ENCODE data around the gene TOM1L1. TPM values are rescaled to one million over a fixed set of nuclear protein-coding genes. Genes with fewer than 3 reads are reported as not detected.
A peak's percentile ranks its signal among the peaks of the same experiment; 100 is the strongest.

Gene TOM1L1
- total and polyA plus RNA-seq, 7 experiments from 2014 or later: 0.19 TPM; not detected in 6

DNA sequence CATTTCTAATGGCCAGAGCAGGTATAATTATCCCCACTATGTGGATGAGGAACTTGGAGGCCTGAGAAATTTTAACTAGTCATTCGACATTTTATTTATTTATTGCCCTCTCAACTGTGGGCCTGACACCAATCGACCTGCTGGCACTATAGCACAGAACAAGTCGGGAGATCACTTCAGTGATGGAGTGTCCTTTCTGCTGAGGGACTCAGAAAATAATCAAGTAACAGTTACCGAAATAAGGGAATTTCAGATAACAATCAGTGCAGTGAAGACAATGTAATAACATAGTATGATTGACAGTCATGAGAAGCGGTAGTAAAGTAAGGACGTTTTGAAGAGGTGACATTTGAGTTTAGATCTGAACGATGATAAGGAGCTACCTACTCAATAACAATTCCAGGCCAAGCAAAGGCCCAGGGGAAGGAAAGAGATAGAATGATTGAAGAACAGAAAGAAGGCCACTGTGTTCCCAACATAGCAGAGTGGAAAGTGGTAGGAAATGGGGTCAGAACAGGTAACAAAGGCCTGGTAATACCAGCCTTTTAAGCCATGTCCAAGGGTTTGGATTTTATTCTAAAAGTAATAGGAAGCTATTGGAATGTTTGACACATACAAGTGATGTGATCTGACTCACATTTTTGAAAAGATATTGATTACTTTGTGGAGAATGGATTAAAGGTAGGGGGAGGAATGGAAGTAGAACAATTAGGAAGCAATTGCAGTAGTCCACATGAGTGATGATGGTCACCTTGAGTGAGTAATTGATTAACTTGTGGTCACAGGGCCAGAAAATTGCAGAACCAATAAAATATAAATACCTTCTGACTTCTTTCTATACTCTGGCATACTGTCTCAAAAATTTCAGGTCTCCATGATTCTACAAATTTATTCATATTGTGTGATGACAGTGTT, 69.3 kb downstream of the TOM1L1 start:
- POLR2A ChIA-PET: interaction anchor here (0.6 to 0.7 kb wide), 2 partner anchors 8 to 11 kb away, joined by 3 to 7 read pairs; no protein-coding TSS in a partner anchor
- Mint-ChIP-seq H3K27ac (peak overlapping the region in 1 of 9 donors; percentile 34), H3K4me3 (peak overlapping the region in 2 of 10 donors; percentile 10 to 11), H3K4me1 (peaks cover 5 to 40% (median 30%) of the 10 kb centered on the region in 7 donors), H3K9me3 (no peaks in the 10 kb centered on the region), H3K27me3 (no peaks in the 10 kb centered on the region), H3K36me3 (peaks cover 0 to 6% (median 0%) of the 10 kb centered on the region in 5 donors)
- intact Hi-C loops (cut with micrococcal nuclease): loop anchor here (5.0 to 10.0 kb wide), 2 partner anchors 295 to 607 kb away; partner anchors contain the start of gene HLF (in 1 of the 2)
- no peaks in the 10 kb centered on the region for H3K9me3 ChIP-seq (ENCODE audit: control insufficient read depth in 2 of 3, low read length in 3 of 3)
- DNase-seq (no peak), ATAC-seq (no peak)
- peaks cover 0 to 7% (median 0%) of the 10 kb centered on the region in 3 experiments for H3K36me3 ChIP-seq (ENCODE audit: control insufficient read depth in 2 of 3, insufficient read depth in 3 of 3, low read length in 3 of 3)
- H3K27ac ChIP-seq (ENCODE audit: low read depth, low read length): peak overlapping the region; percentile 85
- CTCF ChIA-PET: interaction anchor here (1.1 to 2.4 kb wide), 2 partner anchors 22 to 23 kb away, joined by 3 to 6 read pairs; no protein-coding TSS in a partner anchor
- H3K4me1 ChIP-seq (ENCODE audit: control insufficient read depth in 2 of 2, insufficient read depth in 2 of 2, low read length in 2 of 2): peaks cover 8 to 15% of the 10 kb centered on the region in 2 donors
- no peaks in the 10 kb centered on the region for H3K27me3 ChIP-seq (ENCODE audit: control insufficient read depth in 2 of 2, insufficient read depth in 2 of 2, low read length in 2 of 2)
- peak overlapping the region; percentile 98 for H3K4me3 ChIP-seq (ENCODE audit: low read length)

DNA sequence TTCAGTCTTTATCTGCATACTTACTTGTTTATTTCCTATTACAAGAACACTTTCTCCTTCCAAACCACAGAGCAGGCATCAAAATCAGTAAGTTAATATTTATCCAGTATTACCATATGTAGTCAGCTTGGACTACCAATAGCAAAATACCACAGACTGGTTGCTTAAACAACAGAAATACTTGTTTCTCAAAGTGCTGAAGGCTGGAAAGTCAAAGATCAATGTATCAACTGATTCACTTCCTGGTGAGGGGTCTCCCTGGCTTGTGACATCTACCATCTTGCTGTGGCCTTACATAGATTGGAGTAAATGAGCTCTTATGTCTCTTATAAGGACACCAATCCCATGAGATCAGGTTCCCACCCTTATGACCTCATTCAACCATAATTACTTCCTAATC, 70.5 kb downstream of the TOM1L1 start:
- no peaks in the 10 kb centered on the region for H3K27me3 Mint-ChIP-seq
- H3K4me3 Mint-ChIP-seq: no peak overlapping the region
- no peaks in the 10 kb centered on the region for H3K27me3 ChIP-seq (ENCODE audit: control insufficient read depth in 2 of 2, insufficient read depth in 2 of 2, low read length in 2 of 2)
- POLR2A ChIA-PET: no interaction called here
- peak overlapping the region in 1 of 9 donors; percentile 12 for H3K27ac Mint-ChIP-seq
- peaks cover 0 to 36% (median 27%) of the 10 kb centered on the region in 7 donors for H3K4me1 Mint-ChIP-seq
- CTCF ChIA-PET: interaction anchor here (2.4 kb wide), 1 partner anchor 22 kb away, joined by 6 read pairs; no protein-coding TSS in a partner anchor
- H3K4me1 ChIP-seq (ENCODE audit: control insufficient read depth in 2 of 2, insufficient read depth in 2 of 2, low read length in 2 of 2): peaks cover 8 to 15% of the 10 kb centered on the region in 2 donors
- peaks cover 0 to 7% (median 0%) of the 10 kb centered on the region in 3 experiments for H3K36me3 ChIP-seq (ENCODE audit: control insufficient read depth in 2 of 3, insufficient read depth in 3 of 3, low read length in 3 of 3)
- no peak overlapping the region for H3K4me3 ChIP-seq (ENCODE audit: low read length)
- H3K9me3 ChIP-seq (ENCODE audit: control insufficient read depth in 2 of 3, low read length in 3 of 3): no peaks in the 10 kb centered on the region
- H3K36me3 Mint-ChIP-seq: peaks cover 0 to 3% (median 0%) of the 10 kb centered on the region in 5 donors
- H3K9me3 Mint-ChIP-seq: no peaks in the 10 kb centered on the region
- ATAC-seq (no peak), DNase-seq (no peak)
- intact Hi-C loops (cut with micrococcal nuclease): no loop called here
- H3K27ac ChIP-seq (ENCODE audit: low read depth, low read length): no peak overlapping the region

DNA sequence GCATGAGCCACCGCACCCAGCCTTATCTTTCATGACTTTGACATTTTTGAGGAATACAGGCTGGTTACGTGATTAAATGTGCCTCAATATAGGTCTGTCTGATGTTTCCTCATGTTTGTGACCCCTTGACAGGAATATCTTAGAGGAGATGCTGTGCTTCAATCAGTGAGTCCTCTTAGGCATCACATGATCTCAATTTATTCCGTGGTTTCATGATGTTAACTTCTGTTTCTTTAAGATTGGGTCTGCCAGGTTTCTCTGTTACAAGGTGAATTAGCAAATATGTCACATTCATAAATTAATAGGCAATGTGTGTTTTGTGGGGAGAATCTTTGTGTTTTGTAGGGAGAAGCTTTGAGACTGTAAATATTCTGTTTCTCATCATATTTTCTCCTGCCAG, 71.2 kb downstream of the TOM1L1 start:
- Histone ChIP-seq H3K27me3 (ENCODE audit: control insufficient read depth in 2 of 2, insufficient read depth in 2 of 2, low read length in 2 of 2) (no peaks in the 10 kb centered on the region), H3K9me3 (ENCODE audit: control insufficient read depth in 2 of 3, low read length in 3 of 3) (no peaks in the 10 kb centered on the region), H3K4me1 (ENCODE audit: control insufficient read depth in 2 of 2, insufficient read depth in 2 of 2, low read length in 2 of 2) (peaks cover 8 to 13% of the 10 kb centered on the region in 2 donors), H3K36me3 (ENCODE audit: control insufficient read depth in 2 of 3, insufficient read depth in 3 of 3, low read length in 3 of 3) (peaks cover 0 to 7% (median 0%) of the 10 kb centered on the region in 3 experiments), H3K4me3 (ENCODE audit: low read length) (no peak overlapping the region), H3K27ac (ENCODE audit: low read depth, low read length) (no peak overlapping the region)
- H3K9me3 Mint-ChIP-seq: no peaks in the 10 kb centered on the region
- POLR2A ChIA-PET: no interaction called here
- intact Hi-C loops (cut with micrococcal nuclease): no loop called here
- peaks cover 0 to 32% (median 21%) of the 10 kb centered on the region in 7 donors for H3K4me1 Mint-ChIP-seq
- H3K27ac Mint-ChIP-seq: no peak overlapping the region
- H3K27me3 Mint-ChIP-seq: no peaks in the 10 kb centered on the region
- H3K4me3 Mint-ChIP-seq: no peak overlapping the region
- DNase-seq (no peak), ATAC-seq (no peak)
- CTCF ChIA-PET: interaction anchor here (2.4 kb wide), 1 partner anchor 21 kb away, joined by 6 read pairs; no protein-coding TSS in a partner anchor
- H3K36me3 Mint-ChIP-seq: peaks cover 0 to 3% (median 0%) of the 10 kb centered on the region in 5 donors

DNA sequence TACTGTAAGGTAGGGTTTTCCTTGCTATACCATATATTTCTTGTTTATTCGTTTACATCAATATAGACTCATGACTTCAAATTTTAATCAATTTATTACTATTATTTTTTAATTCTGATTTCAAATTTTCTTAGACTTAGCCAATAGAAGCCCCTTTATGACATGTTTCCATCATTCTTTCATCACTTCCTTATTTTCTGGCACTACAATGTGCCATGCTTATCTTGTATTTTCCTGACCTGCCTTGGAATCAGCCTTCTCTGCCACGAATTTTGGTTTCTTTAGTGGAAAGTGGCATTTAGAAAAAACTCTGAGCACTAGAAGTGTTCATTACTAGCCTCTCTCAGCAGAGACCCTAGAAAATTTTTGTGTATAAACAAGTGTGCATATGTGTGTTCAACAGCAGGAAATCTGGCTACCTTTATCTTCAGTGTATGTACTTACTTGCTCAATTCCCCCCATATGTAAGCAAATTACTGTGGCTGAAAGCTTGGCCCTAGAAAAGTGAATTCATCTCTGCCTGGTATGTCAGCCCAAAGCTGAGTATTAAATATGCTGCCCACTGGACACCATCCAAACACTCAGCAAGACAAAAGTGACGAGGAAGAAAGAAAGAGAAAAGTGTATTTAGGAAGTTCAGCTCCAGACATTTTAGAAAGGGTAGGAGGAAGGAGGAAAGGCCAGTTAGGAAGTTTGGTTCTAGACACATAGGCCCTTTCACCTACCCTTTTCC, 71.9 kb downstream of the TOM1L1 start:
- POLR2A ChIA-PET: no interaction called here
- H3K4me1 ChIP-seq (ENCODE audit: control insufficient read depth in 2 of 2, insufficient read depth in 2 of 2, low read length in 2 of 2): peaks cover 8% of the 10 kb centered on the region in 2 donors
- Mint-ChIP-seq H3K36me3 (peaks cover 0 to 3% (median 0%) of the 10 kb centered on the region in 5 donors), H3K27ac (no peak overlapping the region), H3K4me1 (peaks cover 0 to 26% (median 16%) of the 10 kb centered on the region in 7 donors), H3K4me3 (no peak overlapping the region), H3K27me3 (no peaks in the 10 kb centered on the region), H3K9me3 (no peaks in the 10 kb centered on the region)
- no peaks in the 10 kb centered on the region for H3K27me3 ChIP-seq (ENCODE audit: control insufficient read depth in 2 of 2, insufficient read depth in 2 of 2, low read length in 2 of 2)
- intact Hi-C loops (cut with micrococcal nuclease): no loop called here
- no peak overlapping the region for H3K4me3 ChIP-seq (ENCODE audit: low read length)
- ATAC-seq (no peak), DNase-seq (no peak)
- H3K36me3 ChIP-seq (ENCODE audit: control insufficient read depth in 2 of 3, insufficient read depth in 3 of 3, low read length in 3 of 3): peaks cover 0 to 7% (median 0%) of the 10 kb centered on the region in 3 experiments
- CTCF ChIA-PET: no interaction called here
- H3K27ac ChIP-seq (ENCODE audit: low read depth, low read length): no peak overlapping the region
- H3K9me3 ChIP-seq (ENCODE audit: control insufficient read depth in 2 of 3, low read length in 3 of 3): no peaks in the 10 kb centered on the region

DNA sequence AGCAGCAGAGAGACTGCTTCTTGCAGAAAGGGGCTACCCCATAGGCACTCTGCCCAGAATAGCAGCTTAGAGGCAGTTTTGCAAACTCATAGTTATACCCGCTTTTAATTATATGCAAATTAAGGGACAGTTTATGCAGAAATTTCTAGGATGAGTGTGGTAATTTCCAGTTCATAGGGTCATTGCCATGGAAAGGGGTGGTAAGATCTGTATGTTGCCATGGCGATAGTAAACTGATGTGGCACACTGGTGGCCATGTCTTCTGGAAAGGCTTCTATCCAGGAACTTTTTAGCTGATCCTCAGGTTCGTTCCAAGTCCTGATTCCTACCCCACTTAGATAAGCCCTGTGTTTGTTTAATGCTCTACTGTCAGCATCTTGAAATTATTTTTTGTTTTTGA, 74.1 kb downstream of the TOM1L1 start:
- DNase-seq (no peak), ATAC-seq (no peak)
- Histone ChIP-seq H3K27me3 (ENCODE audit: control insufficient read depth in 2 of 2, insufficient read depth in 2 of 2, low read length in 2 of 2) (no peaks in the 10 kb centered on the region), H3K4me1 (ENCODE audit: control insufficient read depth in 2 of 2, insufficient read depth in 2 of 2, low read length in 2 of 2) (peaks cover 2 to 4% of the 10 kb centered on the region in 2 donors), H3K36me3 (ENCODE audit: control insufficient read depth in 2 of 3, insufficient read depth in 3 of 3, low read length in 3 of 3) (no peaks in the 10 kb centered on the region), H3K27ac (ENCODE audit: low read depth, low read length) (no peak overlapping the region), H3K9me3 (ENCODE audit: control insufficient read depth in 2 of 3, low read length in 3 of 3) (no peaks in the 10 kb centered on the region), H3K4me3 (ENCODE audit: low read length) (no peak overlapping the region)
- peaks cover 0 to 11% (median 6%) of the 10 kb centered on the region in 5 donors for H3K36me3 Mint-ChIP-seq
- peaks cover 0 to 5% (median 0%) of the 10 kb centered on the region in 11 donors for H3K9me3 Mint-ChIP-seq
- intact Hi-C loops (cut with micrococcal nuclease): no loop called here
- H3K4me1 Mint-ChIP-seq: peaks cover 0 to 24% (median 11%) of the 10 kb centered on the region in 7 donors
- H3K4me3 Mint-ChIP-seq: no peak overlapping the region
- ChIA-PET POLR2A (no interaction called here), CTCF (interaction anchor here (0.5 kb wide), 1 partner anchor 18 kb away, joined by 4 read pairs; no protein-coding TSS in a partner anchor)
- no peak overlapping the region for H3K27ac Mint-ChIP-seq
- H3K27me3 Mint-ChIP-seq: no peaks in the 10 kb centered on the region

DNA sequence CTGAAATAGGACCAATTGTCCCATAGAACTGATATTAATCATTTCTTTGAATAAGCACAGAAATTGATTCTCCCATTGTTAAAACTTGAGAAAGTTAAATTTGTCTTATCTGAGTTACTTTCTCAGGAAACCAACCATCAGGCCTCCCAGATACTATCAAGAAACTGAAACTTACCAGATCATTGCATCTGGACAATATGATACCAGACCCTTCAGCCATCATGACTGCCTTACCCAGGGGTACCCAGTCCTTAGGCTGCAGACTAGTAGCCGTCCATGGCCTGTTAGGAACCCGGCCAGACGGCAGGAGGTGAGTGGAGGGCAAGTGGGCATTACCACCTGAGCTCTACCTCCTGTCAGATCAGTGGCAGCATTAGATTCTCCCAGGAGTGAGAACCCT, 75.7 kb downstream of the TOM1L1 start:
- ATAC-seq (no peak), DNase-seq (no peak)
- H3K4me1 Mint-ChIP-seq: peaks cover 0 to 19% (median 11%) of the 10 kb centered on the region in 7 donors
- H3K27ac ChIP-seq (ENCODE audit: low read depth, low read length): no peak overlapping the region
- intact Hi-C loops (cut with micrococcal nuclease): no loop called here
- H3K27ac Mint-ChIP-seq: no peak overlapping the region
- POLR2A ChIA-PET: interaction anchor here (0.6 kb wide), 1 partner anchor 17 kb away, joined by 4 read pairs; no protein-coding TSS in a partner anchor
- no peak overlapping the region for H3K4me3 Mint-ChIP-seq
- no peaks in the 10 kb centered on the region for H3K27me3 ChIP-seq (ENCODE audit: control insufficient read depth in 2 of 2, insufficient read depth in 2 of 2, low read length in 2 of 2)
- CTCF ChIA-PET: no interaction called here
- H3K4me3 ChIP-seq (ENCODE audit: low read length): no peak overlapping the region
- no peaks in the 10 kb centered on the region for H3K9me3 ChIP-seq (ENCODE audit: control insufficient read depth in 2 of 3, low read length in 3 of 3)
- no peaks in the 10 kb centered on the region for H3K27me3 Mint-ChIP-seq
- no peaks in the 10 kb centered on the region for H3K4me1 ChIP-seq (ENCODE audit: control insufficient read depth in 2 of 2, insufficient read depth in 2 of 2, low read length in 2 of 2)
- H3K36me3 Mint-ChIP-seq: peaks cover 2 to 13% (median 6%) of the 10 kb centered on the region in 5 donors
- no peaks in the 10 kb centered on the region for H3K36me3 ChIP-seq (ENCODE audit: control insufficient read depth in 2 of 3, insufficient read depth in 3 of 3, low read length in 3 of 3)
- peaks cover 0 to 14% (median 0%) of the 10 kb centered on the region in 11 donors for H3K9me3 Mint-ChIP-seq

Measured in naive thymus-derived CD4-positive, alpha-beta T cell (primary cell).